ENCODE measurements around the gene FOXI2.

The FOXI2 gene

DNA sequence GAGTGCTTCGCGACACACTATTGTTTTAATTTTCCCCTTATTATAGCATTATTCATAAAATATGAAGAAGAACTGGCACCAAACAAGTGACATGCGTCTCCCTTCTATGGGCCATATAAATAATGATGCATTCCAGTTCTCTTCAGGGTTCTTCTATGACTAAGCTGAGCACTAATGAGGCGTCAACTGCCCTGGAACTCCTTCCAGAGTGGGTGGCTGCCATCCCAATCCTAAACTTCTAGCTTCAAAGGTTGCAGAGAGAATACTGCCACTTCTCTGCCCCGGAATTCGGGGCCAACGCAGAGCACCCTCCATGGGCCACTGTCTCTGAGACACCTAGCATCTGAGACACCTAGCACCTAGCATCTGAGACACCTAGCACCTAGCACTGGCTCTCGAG, 37.7 kb upstream of the FOXI2 start:
- Histone ChIP-seq H3K27ac (ENCODE audit: low read depth, low read length) (no peak overlapping the region), H3K79me2 (ENCODE audit: control insufficient read depth, low read length) (no peaks in the 10 kb centered on the region), H3K36me3 (ENCODE audit: control insufficient read depth, low read length) (no peaks in the 10 kb centered on the region), H3K9me2 (replicated peaks; ENCODE audit: control insufficient read depth, low read length) (no peaks in the 10 kb centered on the region), H3K4me1 (ENCODE audit: control insufficient read depth, low read length) (no peaks in the 10 kb centered on the region), H3K9me3 (ENCODE audit: control insufficient read depth, insufficient read depth, low read length) (no peaks in the 10 kb centered on the region), H3F3A (ENCODE audit: control insufficient read depth, insufficient read depth) (no peaks in the 10 kb centered on the region), H3K4me3 (ENCODE audit: low read length) (no peak overlapping the region), H3K27me3 (ENCODE audit: control insufficient read depth, low read length) (no peaks in the 10 kb centered on the region), H4K20me1 (ENCODE audit: control insufficient read depth, insufficient read depth, low read depth, low read length) (no peaks in the 10 kb centered on the region), H3K4me2 (ENCODE audit: low read length) (no peak overlapping the region)
- TF ChIP-seq, protein P1, sequence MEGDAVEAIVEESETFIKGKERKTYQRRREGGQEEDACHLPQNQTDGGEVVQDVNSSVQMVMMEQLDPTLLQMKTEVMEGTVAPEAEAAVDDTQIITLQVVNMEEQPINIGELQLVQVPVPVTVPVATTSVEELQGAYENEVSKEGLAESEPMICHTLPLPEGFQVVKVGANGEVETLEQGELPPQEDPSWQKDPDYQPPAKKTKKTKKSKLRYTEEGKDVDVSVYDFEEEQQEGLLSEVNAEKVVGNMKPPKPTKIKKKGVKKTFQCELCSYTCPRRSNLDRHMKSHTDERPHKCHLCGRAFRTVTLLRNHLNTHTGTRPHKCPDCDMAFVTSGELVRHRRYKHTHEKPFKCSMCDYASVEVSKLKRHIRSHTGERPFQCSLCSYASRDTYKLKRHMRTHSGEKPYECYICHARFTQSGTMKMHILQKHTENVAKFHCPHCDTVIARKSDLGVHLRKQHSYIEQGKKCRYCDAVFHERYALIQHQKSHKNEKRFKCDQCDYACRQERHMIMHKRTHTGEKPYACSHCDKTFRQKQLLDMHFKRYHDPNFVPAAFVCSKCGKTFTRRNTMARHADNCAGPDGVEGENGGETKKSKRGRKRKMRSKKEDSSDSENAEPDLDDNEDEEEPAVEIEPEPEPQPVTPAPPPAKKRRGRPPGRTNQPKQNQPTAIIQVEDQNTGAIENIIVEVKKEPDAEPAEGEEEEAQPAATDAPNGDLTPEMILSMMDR (IDR thresholded peaks at IDR 0.05; ENCODE audit: low read depth, low read length, poor library complexity, severe bottlenecking): no peak
- TF ChIP-seq EZH2phosphoT487 (IDR thresholded peaks at IDR 0.05; ENCODE audit: borderline replicate concordance, low read length): no peak

- no peaks in the 10 kb centered on the region for H4K20me1 ChIP-seq (ENCODE audit: control insufficient read depth, insufficient read depth, low read depth, low read length)
- no peak for TF ChIP-seq EZH2phosphoT487 (IDR thresholded peaks at IDR 0.05; ENCODE audit: borderline replicate concordance, low read length)
- TF ChIP-seq, protein P1 (IDR thresholded peaks at IDR 0.05; ENCODE audit: low read depth, low read length, poor library complexity, severe bottlenecking): no peak
- no peaks in the 10 kb centered on the region for H3K27me3 ChIP-seq (ENCODE audit: control insufficient read depth, low read length)
- H3K4me3 ChIP-seq (ENCODE audit: low read length): no peak overlapping the region
- H3K4me1 ChIP-seq (ENCODE audit: control insufficient read depth, low read length): no peaks in the 10 kb centered on the region
- H3K27ac ChIP-seq (ENCODE audit: low read depth, low read length): no peak overlapping the region
- no peaks in the 10 kb centered on the region for H3K9me3 ChIP-seq (ENCODE audit: control insufficient read depth, insufficient read depth, low read length)
- no peaks in the 10 kb centered on the region for H3K36me3 ChIP-seq (ENCODE audit: control insufficient read depth, low read length)
- H3K9me2 ChIP-seq (replicated peaks; ENCODE audit: control insufficient read depth, low read length): no peaks in the 10 kb centered on the region
- no peaks in the 10 kb centered on the region for H3F3A ChIP-seq (ENCODE audit: control insufficient read depth, insufficient read depth)
- no peak overlapping the region for H3K4me2 ChIP-seq (ENCODE audit: low read length)
- H3K79me2 ChIP-seq (ENCODE audit: control insufficient read depth, low read length): no peaks in the 10 kb centered on the region
These were observed 34.7 kb upstream of the FOXI2 start for GRCh38 chr10:127702271-127702670.

DNA sequence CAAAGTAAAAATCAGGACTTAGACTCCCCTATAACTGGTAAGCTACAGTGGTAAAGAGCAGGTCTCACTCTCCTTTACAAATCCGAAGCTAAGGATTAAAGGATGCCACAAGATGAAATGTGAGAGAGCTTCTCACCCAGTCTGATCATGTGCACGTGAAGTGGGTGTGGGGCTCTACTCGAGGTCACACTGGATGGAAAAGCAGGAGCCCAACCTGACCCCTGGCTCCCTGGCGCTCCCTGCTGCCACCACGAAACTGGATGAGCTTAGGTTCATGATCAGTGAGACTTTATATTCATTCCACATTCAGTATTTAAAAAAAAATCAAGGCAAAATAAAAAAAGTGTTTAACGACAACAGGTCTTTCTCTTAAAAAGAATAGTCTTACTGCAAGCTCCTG, 21.7 kb upstream of the FOXI2 start:
- Histone ChIP-seq H3K4me2 (ENCODE audit: low read length) (no peak overlapping the region), H3K79me2 (ENCODE audit: control insufficient read depth, low read length) (no peaks in the 10 kb centered on the region), H3F3A (ENCODE audit: control insufficient read depth, insufficient read depth) (no peaks in the 10 kb centered on the region), H3K9me2 (replicated peaks; ENCODE audit: control insufficient read depth, low read length) (no peaks in the 10 kb centered on the region), H4K20me1 (ENCODE audit: control insufficient read depth, insufficient read depth, low read depth, low read length) (no peaks in the 10 kb centered on the region), H3K4me3 (ENCODE audit: low read length) (no peak overlapping the region), H3K27me3 (ENCODE audit: control insufficient read depth, low read length) (no peaks in the 10 kb centered on the region), H3K36me3 (ENCODE audit: control insufficient read depth, low read length) (no peaks in the 10 kb centered on the region), H3K9me3 (ENCODE audit: control insufficient read depth, insufficient read depth, low read length) (no peaks in the 10 kb centered on the region), H3K4me1 (ENCODE audit: control insufficient read depth, low read length) (no peaks in the 10 kb centered on the region), H3K27ac (ENCODE audit: low read depth, low read length) (no peak overlapping the region)
- no peak for TF ChIP-seq EZH2phosphoT487 (IDR thresholded peaks at IDR 0.05; ENCODE audit: borderline replicate concordance, low read length)
- TF ChIP-seq, protein P1 (IDR thresholded peaks at IDR 0.05; ENCODE audit: low read depth, low read length, poor library complexity, severe bottlenecking): no peak
